ENCODE data around the gene BRAT1.

- TF ChIP-seq EZH2 (IDR thresholded peaks at IDR 0.05; ENCODE audit: insufficient read depth, low read length) (no peak), CTCF (IDR thresholded peaks at IDR 0.05; ENCODE audit: insufficient read depth, low read depth, low read length) (no peak)
These were observed 58.9 kb downstream of the BRAT1 start for GRCh38 chr7:2496375-2496774.

Data from astrocyte (in vitro differentiated cells and primary cell).